IMR-90 (cell line): ENCODE data around the gene CRABP1.

Source experiments
- MXI1 ChIP-seq: IDR thresholded peaks from 2 replicates; pipeline ENCODE4 v1.6.1; 2012; ENCODE audit warnings: low read depth, mild to moderate bottlenecking, low read length, moderate library complexity, borderline replicate concordance
- POLR2A ChIP-seq: IDR thresholded peaks from 2 replicates; pipeline ENCODE4 v1.6.1; 2012; ENCODE audit warnings: mild to moderate bottlenecking, low read depth, low read length
- TF ChIP-seq, protein P1 (sequence below): conservative IDR thresholded peaks from 2 replicates; pipeline ENCODE4 v1.5.1; 2012; ENCODE audit warnings: mild to moderate bottlenecking, low read depth, low read length, improper control_type of control experiment

DNA sequence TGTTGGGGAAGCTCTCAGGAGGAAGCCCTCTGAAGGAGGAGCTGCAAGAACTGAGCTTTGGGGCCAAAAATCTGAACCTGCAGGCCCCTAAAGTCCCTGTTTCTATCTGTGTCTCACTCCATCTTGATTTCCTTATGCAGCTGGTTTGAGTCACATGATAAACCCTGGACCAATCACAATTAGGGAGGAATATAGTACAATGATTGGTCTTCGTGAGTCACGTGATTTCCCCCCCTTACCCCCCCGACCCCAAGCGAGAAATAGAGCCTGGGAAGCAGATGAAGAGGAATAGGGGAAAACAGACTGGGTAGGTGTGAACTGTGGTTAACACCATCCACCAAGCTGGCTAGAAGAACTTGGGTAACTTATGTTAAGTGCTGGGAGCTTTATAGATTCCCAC is 12.9 kb downstream of the CRABP1 start:
- TF ChIP-seq, protein P1, sequence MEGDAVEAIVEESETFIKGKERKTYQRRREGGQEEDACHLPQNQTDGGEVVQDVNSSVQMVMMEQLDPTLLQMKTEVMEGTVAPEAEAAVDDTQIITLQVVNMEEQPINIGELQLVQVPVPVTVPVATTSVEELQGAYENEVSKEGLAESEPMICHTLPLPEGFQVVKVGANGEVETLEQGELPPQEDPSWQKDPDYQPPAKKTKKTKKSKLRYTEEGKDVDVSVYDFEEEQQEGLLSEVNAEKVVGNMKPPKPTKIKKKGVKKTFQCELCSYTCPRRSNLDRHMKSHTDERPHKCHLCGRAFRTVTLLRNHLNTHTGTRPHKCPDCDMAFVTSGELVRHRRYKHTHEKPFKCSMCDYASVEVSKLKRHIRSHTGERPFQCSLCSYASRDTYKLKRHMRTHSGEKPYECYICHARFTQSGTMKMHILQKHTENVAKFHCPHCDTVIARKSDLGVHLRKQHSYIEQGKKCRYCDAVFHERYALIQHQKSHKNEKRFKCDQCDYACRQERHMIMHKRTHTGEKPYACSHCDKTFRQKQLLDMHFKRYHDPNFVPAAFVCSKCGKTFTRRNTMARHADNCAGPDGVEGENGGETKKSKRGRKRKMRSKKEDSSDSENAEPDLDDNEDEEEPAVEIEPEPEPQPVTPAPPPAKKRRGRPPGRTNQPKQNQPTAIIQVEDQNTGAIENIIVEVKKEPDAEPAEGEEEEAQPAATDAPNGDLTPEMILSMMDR = no peak
- TF ChIP-seq POLR2A = no peak
- TF ChIP-seq MXI1 = no peak
